NCI-H1417 treated with DMSO at 0.1 percent for 48 hours (cell line): Measurements from ENCODE around the gene YTHDF1.
"Not testable (repeated sequence)": the region's sequence is repeated elsewhere in the genome, so short reads cannot be mapped to it uniquely, and the experiment has no call there.

Source experiments
- DNase-seq: peaks from one replicate; lab custom pipeline; 2025; lab: John Stamatoyannopoulos, UW

The YTHDF1 gene

GRCh38 chr20:63216041-63216848 is at the start of gene YTHDF1:
YTHDF1 (minus strand) TSS chr20:63216131; CDS start chr20:63215892, 239 bp downstream.
- peak; percentile 90 for DNase-seq

- no peak for DNase-seq
These were observed 48.6 kb upstream of the YTHDF1 start for GRCh38 chr20:63264519-63264918.

GRCh38 chr20:63264000-63264399 is 48.1 kb upstream of the YTHDF1 start:
- DNase-seq, result no peak

- no peak for DNase-seq
These were observed 46.9 kb upstream of the YTHDF1 start for GRCh38 chr20:63262836-63263235.

- DNase-seq, result no peak
These were observed 46.0 kb upstream of the YTHDF1 start for GRCh38 chr20:63261795-63262528.

- DNase-seq, result no peak
These were observed 45.3 kb upstream of the YTHDF1 start for GRCh38 chr20:63261060-63261794.

GRCh38 chr20:63260521-63260920 is 44.6 kb upstream of the YTHDF1 start:
- no peak for DNase-seq

- no peak for DNase-seq
These were observed 44.0 kb upstream of the YTHDF1 start for GRCh38 chr20:63259734-63260460.

- DNase-seq, result no peak
These were observed 42.9 kb upstream of the YTHDF1 start for GRCh38 chr20:63258781-63259180.

GRCh38 chr20:63257629-63258028 is 41.7 kb upstream of the YTHDF1 start:
- no peak for DNase-seq

GRCh38 chr20:63256954-63257353 is 41.0 kb upstream of the YTHDF1 start:
- no peak for DNase-seq

GRCh38 chr20:63255931-63256704 is 40.2 kb upstream of the YTHDF1 start:
- no peak for DNase-seq

GRCh38 chr20:63254606-63255384 is 38.9 kb upstream of the YTHDF1 start:
- no peak for DNase-seq

GRCh38 chr20:63254232-63254605 is 38.3 kb upstream of the YTHDF1 start, which contains the start of gene NKAIN4:
NKAIN4 (minus strand) TSS chr20:63254463; CDS start chr20:63254450, 13 bp downstream.
- DNase-seq, result no peak

GRCh38 chr20:63253438-63254231 is 37.7 kb upstream of the YTHDF1 start:
- DNase-seq, result no peak

- DNase-seq, result no peak
These were observed 37.1 kb upstream of the YTHDF1 start for GRCh38 chr20:63253065-63253437.

- DNase-seq, result no peak
These were observed 36.4 kb upstream of the YTHDF1 start for GRCh38 chr20:63252284-63252711.

GRCh38 chr20:63251350-63251749 is 35.4 kb upstream of the YTHDF1 start:
- DNase-seq, result not testable (repeated sequence)

GRCh38 chr20:63249891-63250290 is 34.0 kb upstream of the YTHDF1 start:
- no peak for DNase-seq
